ENCODE results near the gene MORC1.
A peak's percentile ranks its signal among the peaks of the same experiment; 100 is the strongest.

MORC1 gene

DNA sequence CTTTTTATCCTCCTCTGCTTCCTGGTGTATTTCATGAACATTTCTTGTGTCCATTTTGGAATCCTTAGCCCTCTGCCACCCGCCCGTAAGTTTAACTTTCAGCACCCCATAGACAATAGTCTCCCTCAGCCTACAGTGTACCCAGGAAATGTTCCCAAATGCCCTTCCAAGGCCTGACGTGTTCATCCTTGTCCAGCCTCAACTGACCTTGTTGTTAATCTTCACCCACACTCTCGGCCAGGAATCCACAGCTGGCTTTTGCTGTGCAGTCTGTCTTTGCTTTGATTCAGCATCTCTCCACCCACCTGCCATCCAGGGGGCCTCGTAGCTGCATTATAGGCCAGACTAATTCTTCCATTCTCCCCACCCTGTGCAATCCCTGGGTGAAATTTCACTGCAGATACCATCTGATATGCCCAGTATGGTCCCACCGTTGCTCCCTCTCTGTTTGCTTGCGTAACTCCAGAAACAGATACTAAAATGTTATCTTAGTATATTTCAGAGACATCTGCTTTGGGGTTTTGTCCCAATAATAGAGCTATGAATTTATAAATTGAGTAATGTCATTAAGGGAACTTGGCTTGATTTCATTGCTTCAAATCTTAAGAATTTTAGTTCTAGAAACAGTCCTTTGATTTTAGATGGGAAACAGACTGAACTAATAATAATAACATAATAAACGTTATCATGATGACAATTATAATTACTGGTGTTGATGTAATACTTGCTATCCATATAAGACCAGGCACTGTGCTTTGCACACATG is 180.8 kb downstream of the MORC1 start:
- no peak for DNase-seq

DNA sequence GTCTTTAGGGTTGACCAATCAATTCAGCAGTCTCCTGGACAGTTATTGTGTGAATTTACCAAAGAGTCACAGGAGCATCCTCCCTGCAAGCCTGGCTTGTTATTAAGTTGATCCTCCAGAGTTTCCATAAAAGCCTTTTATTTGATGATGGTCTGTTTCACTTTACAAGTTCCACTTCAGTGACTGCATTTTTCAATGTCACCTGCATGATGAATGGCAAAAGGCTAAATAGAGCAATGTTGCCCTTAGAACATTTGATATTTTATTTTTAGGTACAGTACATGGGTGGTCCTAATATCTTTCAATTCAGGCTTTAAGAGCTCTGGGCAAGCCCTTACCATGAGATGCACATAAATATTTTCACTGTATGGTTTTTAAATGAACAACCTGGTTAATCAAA is 186.9 kb downstream of the MORC1 start:
- DNase-seq = no peak

DNA sequence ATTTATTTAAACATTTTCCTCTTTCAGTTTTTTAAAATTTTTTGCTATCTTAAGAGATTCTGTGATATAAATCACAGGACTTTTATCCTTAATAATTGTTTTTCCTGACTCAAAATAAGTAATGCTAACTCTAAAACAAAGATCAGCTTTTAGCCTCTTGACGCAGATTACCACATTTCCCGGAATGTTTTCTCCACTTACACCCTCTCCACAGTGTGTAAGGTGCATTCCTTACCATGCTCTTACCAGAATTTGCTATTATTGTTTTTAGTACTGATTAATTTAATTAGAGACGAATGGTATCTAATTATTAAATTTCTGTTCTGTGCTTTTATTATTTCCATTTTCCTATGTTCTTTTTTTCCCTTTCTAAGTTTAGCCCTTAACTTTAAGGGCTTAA is 199.1 kb downstream of the MORC1 start:
- no peak for DNase-seq

DNA sequence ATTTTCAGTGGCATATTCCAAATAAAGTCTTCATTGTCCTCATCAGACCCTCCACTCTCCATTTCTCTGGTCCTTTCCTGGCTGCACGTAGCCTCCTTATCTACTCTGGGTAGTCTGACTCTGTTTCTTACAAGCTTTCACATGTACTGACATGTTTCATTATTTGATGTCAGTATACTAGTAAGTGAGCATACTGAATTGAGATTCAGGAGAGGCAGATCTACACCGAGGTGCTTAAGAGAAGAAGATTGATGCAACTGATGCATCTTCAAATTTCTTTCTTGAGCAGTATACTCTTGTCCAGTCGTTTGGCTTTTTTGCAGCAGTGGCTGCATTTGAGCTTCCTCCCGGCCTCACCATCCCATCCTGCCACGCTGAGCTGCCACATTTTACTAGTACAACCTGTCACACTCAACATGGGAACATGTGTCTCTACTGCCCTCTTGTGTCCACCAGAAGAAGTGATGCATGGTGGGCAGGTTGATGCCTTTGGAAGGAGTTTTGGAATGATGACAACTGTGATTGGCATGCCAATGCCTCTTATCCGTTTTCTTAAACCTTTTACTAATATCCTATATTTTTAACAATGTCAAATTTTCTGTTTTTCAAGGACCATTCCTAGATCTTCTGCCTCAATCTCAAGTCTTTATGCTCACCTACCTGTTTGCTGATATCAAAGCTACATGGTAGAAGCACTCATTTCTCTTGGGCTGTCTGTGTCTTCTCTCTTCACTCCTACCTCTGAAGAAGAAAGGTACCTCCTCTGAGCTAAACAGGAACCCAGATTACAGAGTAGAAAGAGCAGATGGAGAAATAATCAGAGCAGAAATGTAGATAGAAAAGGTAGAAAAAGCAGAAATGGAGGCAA is 202.9 kb downstream of the MORC1 start:
- DNase-seq = peak in 1 of 2 experiments; percentile 8

DNA sequence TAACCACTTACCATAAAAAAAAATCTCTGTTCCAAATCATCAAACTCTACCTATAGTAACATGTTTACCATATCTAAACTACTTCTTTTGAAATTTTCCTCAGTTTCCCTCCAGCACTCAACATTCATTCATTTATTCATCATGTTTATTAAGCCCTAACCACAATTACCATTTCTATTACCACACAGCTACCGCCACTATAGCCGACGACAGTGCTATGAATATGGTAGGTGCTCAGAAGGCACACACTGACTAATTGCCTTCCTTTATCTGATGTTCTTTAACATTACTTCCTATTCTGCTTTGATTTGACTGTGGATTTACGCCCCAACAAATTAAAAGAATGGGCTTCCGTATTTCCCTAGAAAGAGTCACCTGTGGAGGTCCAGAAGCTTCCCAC is 208.1 kb downstream of the MORC1 start:
- DNase-seq = no peak
